Erythroblast (primary cell): ENCODE results near the gene NDUFB2.

Experiments used
- DNase-seq, 2 experiments: peaks; one replicate each; lab custom pipeline; 2025; lab: John Stamatoyannopoulos, UW
- GATA1 ChIP-seq: IDR thresholded peaks from 2 replicates; pipeline ENCODE4 v1.6.1; 2011; ENCODE audit warnings: low read depth, mild to moderate bottlenecking, control low read depth, low read length, moderate library complexity
- POLR2A ChIP-seq: IDR thresholded peaks from 2 replicates; pipeline ENCODE4 v1.6.1; 2011; ENCODE audit warnings: mild to moderate bottlenecking, low read length

The NDUFB2 gene

GRCh38 chr7:140696680-140697446, at the start of gene NDUFB2:
Gene NDUFB2 (plus strand): TSS chr7:140696708. CDS start chr7:140696745, 37 bp downstream.
- no peak for TF ChIP-seq GATA1
- peak; percentile 86 for TF ChIP-seq POLR2A
- peak; percentile 87 to 91 for DNase-seq

- DNase-seq = peak; percentile 43 to 52
- TF ChIP-seq POLR2A (no peak), GATA1 (no peak)
These were observed 49.4 kb upstream of the NDUFB2 start for GRCh38 chr7:140646931-140647647.

GRCh38 chr7:140649556-140650205, 46.8 kb upstream of the NDUFB2 start:
- TF ChIP-seq POLR2A (no peak), GATA1 (no peak)

GRCh38 chr7:140650367-140650766, 46.1 kb upstream of the NDUFB2 start:
- no peak for DNase-seq
- TF ChIP-seq GATA1 = no peak
- TF ChIP-seq POLR2A = no peak

More at GRCh38 chr7:140649556-140650205, 46.8 kb upstream of the NDUFB2 start:
- DNase-seq = no peak

- peak; percentile 37 to 73 for DNase-seq
These were observed 43.0 kb upstream of the NDUFB2 start for GRCh38 chr7:140653319-140654108.

GRCh38 chr7:140654109-140654387, 42.5 kb upstream of the NDUFB2 start:
- no peak for TF ChIP-seq GATA1
- TF ChIP-seq POLR2A = no peak
- no peak for DNase-seq

More at GRCh38 chr7:140653319-140654108, 43.0 kb upstream of the NDUFB2 start:
- TF ChIP-seq POLR2A (no peak), GATA1 (no peak)

GRCh38 chr7:140654661-140655060, 41.8 kb upstream of the NDUFB2 start:
- no peak for DNase-seq
- TF ChIP-seq POLR2A (no peak), GATA1 (no peak)

- DNase-seq = no peak
- TF ChIP-seq POLR2A (no peak), GATA1 (no peak)
These were observed 40.7 kb upstream of the NDUFB2 start for GRCh38 chr7:140655511-140656408.

GRCh38 chr7:140656548-140657515, 39.7 kb upstream of the NDUFB2 start:
- peak; percentile 29 to 37 for DNase-seq
- TF ChIP-seq POLR2A (no peak), GATA1 (no peak)

- no peak for DNase-seq
- no peak for TF ChIP-seq GATA1
- TF ChIP-seq POLR2A = no peak
These were observed 38.6 kb upstream of the NDUFB2 start for GRCh38 chr7:140657891-140658290.

- DNase-seq = no peak
- no peak for TF ChIP-seq POLR2A
- no peak for TF ChIP-seq GATA1
These were observed 36.7 kb upstream of the NDUFB2 start for GRCh38 chr7:140659856-140660255.
